NCI-H69 (cell line): Measurements from ENCODE around the gene RO60.
A peak's percentile ranks its signal among the peaks of the same experiment; 100 is the strongest.

Experiments
- DNase-seq: peaks from one replicate; lab custom pipeline; 2025; lab: John Stamatoyannopoulos, UW

The RO60 gene

DNA sequence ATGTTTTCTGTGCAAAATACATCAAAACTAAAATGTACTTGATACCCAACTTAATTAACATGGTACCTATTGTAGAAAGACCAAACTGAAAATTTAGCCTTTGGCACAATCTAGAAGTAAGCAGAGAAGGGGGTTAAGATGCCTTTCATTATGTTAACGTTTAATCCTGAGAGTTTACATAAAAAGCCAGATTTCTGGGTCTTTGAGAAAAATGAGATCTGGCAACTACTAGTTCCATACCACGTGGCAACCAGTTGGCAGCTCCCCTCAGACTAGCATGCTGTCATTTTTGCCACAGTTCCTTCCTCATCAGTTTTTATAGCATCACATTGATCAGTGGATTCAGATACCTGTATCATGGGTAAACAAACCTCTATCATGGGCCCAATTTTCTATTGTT, 1.5 kb downstream of the RO60 start:
- peak; percentile 48 for DNase-seq

GRCh38 chr1:193062698-193063463, 3.5 kb downstream of the RO60 start:
- no peak for DNase-seq

- DNase-seq: no peak
Measured at GRCh38 chr1:193065954-193066353, 6.5 kb downstream of the RO60 start.

DNA sequence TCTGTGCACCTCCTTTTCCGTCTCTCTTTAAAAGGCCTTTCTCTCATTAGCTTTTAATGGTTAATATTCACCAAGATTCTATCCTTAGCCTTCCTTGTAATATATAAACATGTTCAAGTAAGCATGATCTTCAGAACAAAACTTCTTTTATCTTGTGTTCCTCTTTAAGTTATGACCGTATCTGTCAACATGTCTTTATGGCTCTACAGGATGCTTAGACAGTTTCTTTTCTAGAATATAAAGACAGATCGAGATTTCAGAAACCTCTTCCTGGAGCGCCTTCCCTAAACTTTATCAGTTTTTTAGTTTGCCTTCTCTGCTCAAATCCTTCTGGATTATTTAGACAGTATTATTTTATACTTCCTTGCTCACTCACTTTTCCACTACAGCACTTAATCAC, 7.2 kb downstream of the RO60 start:
- DNase-seq: no peak

- DNase-seq: no peak
Measured at GRCh38 chr1:193068013-193068412, 8.6 kb downstream of the RO60 start.

DNA sequence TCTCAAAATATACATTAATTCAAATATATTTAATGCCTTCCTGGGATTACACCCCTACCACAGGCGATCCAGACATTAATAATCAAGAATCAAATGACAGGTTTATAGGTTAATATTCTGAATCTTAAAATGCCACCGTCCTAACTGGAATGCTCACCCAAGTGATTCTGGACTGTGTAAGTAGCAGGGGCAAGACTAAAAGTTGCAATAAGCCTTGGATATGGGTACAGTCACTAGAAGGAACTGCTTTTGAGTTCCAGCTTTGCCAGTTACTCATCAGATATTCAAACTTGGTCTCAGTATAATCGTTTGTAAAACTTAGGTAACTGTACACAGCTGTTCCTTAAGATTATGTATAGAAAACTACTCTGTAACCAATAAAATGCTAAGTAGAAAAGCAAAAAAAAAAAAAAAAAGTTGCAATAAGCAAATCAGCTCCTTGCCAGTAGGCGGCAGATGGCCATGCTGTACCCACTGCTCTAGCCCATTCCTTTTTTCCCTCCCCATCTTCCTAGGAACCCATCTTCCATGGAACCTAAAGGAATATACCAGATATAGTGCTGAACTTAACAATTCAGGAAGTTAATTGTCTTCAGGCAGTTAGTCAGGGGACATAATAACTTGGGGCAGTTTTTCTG, 10.5 kb downstream of the RO60 start:
- peak; percentile 53 for DNase-seq

DNA sequence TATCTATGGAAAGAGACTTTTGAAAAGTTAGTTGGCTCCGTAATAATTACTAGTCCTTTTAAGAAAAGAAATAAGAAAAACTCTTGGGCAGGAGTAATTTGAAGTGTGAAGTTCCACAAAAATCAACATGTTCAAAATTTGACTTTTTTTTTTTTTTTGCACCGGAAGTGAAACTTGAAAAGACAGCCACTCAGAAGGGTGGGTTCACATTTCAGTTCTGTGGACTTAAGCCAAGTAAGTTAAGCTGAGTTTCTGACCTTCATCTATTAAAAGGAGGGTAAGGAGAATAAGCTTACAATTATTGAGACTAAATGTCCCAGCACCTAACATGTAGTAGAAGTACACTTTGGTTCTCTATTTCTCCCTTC, 11.0 kb downstream of the RO60 start:
- DNase-seq: peak; percentile 14

- DNase-seq: peak; percentile 81
Measured at GRCh38 chr1:193070942-193071341, 11.5 kb downstream of the RO60 start.

DNA sequence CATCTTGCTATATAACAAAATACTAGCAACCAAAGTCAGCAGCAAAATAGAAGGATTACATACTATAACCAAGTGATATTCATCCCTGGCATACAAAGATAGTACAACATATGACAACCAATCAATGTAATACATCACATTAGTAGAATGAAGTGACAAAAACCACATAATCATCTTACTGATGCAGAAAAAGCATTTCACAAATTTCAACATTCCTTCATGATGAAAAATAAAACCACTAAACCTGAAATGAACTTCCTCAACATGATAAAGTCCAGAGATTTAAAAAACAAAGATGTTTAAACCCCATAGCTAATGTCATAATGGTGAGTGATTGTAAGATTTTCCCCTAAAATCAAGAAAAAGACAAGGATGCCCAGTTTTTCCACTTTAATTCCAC, 18.6 kb downstream of the RO60 start:
- DNase-seq: no peak

GRCh38 chr1:193079187-193079586, 19.8 kb downstream of the RO60 start:
- no peak for DNase-seq

DNA sequence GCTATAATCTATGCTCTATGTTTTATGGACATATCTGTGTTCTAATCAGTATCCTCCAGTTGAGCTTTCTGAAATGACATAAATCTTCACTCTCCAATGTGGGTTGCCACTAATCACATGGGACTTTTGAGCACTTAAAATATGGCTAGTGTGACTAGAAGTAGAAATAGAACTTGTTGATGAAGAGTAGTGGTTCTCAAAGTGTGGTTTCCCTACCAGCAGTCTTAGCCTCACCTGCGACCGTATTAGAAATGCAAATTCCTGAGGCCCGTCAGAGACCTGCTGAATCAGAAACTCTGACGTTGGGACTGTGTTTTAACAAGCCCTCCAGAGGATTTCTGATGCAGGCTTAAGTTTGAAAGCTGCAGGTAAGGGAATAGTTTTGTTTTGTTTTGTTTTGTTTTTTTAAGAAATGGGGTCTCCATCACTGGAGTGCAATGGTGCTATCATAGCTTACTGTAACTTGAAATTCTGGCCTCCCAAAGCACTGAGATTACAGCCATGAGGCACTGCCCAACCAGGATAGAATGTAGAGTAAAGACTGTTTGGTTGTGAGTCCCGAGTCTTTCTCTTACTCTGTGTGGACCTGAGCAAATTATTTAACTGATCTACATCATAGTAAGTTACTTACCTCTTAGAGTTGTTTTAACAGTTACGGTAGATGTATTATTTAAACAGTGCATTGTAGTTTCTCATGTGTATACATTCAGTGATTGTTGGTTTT, 24.1 kb downstream of the RO60 start:
- no peak for DNase-seq

DNA sequence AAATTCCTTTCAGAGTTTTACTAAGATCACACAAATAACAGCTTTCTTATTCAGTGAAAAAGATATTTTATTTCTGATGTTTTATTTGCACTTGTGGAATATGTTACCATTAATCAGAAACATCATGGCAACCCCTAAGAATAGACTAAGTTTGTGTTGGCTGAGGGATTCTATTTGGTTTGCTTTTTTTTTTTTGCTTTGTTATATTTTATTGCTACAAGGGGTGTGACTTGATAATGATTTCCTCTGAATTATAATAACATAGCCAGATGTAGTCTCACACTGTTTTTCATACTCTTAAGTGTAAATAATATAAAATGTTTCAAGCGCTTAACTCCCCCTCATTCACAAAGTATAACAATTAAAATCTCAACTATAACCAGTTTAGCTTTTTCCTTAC, 25.9 kb downstream of the RO60 start:
- peak; percentile 13 for DNase-seq

DNA sequence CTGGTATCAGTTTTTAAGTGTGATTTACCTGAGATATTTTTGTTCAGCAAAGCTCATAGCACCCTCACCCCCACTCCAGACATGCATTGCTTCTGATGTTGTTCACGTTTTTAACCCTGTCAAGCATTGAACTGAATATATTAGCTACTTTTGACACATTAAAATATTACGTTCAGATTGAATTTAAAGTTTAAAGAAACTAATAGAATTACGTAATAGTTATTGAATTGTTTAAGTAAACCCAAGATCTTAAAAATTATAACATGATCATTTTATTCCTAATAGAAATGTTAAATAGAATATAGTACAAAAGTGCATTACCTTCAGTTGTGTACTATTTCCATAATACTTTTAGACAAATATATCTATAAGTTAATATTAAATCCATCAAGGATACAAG, 26.9 kb downstream of the RO60 start:
- DNase-seq: no peak

DNA sequence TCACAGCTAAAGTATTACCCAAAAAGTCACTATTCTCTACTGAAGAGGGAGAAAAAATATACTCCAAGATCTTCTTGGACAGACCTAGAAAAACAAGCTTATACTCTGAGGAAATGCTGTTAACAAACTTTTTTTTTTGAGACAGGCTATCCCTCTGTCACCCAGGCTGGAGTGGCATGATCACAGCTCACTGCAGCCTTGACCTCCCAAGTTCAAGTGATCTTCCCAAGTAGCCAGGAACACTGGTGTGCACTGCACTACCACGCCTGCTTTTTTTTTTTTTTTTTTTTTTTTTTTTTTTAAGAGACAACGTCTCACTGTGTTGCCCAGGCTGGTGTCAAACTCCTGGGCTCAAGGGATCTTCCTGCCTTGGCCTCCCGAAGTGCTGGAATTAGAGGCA, 28.5 kb downstream of the RO60 start:
- no peak for DNase-seq

GRCh38 chr1:193090865-193091264, 31.5 kb downstream of the RO60 start:
- DNase-seq: no peak

- no peak for DNase-seq
Measured at GRCh38 chr1:193094112-193094511, 34.7 kb downstream of the RO60 start.

GRCh38 chr1:193102662-193103061, 43.2 kb downstream of the RO60 start:
- DNase-seq: no peak

DNA sequence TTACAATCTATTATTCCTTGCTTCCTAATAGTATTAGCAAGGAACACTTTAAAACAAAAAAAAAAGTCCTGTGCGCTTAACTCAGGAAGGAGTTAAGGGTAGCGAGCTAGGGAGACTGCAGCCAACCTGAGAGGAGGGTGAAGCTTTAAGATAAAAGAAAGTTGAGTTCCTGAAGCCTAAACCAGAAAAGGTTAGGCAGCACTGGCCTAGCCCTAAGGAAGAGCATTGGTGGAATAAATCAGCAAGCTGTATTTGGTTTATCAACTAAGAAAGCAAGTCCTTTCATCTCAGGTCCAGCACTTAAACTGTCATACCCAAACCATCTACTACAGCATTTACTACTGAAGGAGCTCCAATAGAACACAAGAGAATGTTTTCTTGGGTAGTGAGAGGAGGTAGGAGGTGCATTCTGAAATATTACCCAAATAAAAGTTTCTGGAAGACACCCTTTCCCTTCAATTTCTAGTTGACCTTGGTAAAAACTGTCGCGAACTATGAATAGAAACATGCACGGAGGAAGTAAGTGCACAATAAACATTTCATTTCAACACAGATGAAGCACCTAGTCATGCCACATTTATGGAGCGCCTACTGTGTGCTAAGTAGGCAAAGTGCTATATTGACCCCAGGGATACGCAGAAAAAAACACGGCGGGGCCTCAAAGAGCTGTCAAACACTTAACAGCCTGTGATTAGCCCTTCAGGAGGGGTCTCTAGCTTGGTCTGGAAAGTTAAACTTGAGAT, 44.5 kb downstream of the RO60 start:
- no peak for DNase-seq

- peak; percentile 86 for DNase-seq
Measured at GRCh38 chr1:193104502-193104906, 45.1 kb downstream of the RO60 start.

DNA sequence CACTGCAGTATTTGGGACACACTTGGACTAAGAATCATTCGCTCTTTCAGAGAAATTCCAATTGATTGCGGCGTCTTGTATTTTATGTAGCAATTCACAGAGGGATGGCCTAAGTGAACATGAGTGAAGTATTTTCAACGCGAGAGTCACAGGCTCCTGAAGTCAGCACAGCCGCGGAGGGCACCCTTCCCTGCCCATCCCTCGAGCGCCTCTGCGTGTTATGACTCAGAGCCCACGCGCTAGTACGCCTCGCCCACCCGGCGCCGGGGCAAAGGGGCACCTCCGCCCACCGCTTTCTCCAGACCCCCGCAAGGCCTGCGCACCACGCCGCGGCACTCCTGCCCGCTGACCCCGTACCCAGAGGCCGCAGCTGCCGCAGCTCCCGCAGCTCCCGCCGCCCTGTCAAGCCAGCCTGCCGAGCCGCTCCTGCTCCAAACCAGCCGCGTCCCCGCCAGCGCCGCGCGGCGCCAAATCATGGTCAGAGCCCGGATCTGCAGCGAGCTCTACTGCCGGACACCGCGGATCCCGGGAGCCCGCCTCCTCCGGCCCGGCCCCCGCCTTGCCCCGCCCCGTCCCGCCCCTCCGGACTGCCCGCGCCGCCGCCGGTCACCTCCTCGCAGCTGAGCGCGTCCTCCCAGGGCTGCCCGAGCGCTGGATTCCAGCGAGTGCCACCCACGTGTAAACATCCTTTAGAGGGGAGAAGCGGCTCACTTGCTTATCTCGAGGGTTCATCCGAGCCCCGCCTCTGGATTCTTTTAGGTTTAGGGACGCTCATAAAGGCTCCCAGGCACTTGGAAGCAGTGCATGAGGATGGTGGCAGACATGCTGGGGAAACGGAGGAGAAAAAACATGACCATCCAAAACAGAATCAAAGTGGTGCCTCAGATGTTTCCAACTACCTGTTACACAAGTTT, 45.8 kb downstream of the RO60 start, which contains the start of gene GLRX2:
Gene GLRX2, minus strand, starts transcription at position 508 of the 914 bp plus-strand sequence. Its CDS starts 32 bp downstream, at position 476.
- DNase-seq: peak; percentile 94

DNA sequence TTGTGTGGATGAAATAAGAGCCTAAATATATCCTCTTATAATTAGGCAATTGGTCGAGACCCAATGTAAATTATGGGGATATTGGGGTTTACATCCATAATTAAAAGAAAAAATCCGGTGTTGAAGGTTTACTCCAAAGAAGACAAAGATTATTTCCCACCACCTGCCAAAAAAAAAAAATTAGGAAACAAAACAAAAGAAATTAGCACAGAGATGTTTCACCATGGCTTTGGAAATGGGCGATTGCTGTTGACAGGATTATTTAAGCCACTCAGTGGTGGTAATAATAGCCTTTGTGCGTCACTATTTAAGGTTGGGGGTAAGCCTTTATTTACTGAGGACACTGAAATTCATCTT, 46.4 kb downstream of the RO60 start:
- DNase-seq: peak; percentile 43
